Measurements from ENCODE around the gene COL8A2. TPM values are rescaled to one million over a fixed set of nuclear protein-coding genes. Genes with fewer than 3 reads are reported as not detected.
A peak's percentile ranks its signal among the peaks of the same experiment; 100 is the strongest.

Gene COL8A2
- total RNA-seq, 2 experiments from 2014 or later = 0.05 to 0.06 TPM

DNA sequence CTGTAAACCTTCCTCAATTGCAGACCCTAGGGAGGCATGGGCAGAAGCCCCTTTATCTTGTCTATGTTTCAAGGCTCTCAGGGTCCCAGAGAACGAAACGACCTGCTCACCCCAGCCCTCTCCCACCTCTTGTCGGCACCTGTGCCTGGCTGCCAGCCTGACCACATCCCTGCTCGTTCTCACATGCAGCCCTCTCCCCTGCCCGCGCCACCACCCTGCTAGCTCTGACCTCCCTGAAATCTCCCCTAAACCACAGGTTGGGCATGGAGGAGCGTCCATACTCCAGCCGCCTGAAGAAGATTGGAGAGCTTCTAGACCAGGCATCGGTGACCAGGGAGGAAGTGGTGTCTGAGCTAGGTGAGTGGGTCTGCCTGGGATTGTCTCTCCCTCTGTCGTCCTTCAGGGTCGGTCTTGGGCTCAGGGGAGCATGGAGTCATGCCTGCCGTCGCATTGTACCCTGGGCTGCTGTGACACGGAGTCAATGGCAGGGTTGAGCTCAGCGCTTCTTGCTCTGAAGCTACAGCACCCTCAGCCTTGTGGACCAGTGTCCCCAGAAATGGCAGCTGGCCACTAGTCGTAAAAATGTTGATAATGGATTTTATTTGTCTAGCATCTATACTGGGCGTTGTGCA lies 32.7 kb downstream of the COL8A2 start:
- H3K27me3 ChIP-seq (ENCODE audit: control insufficient read depth in 1 of 2, insufficient read depth in 2 of 2, low read length in 2 of 2) = no peaks in the 10 kb centered on the region
- ATAC-seq (ENCODE audit: poor library complexity) = no peak
- peaks cover 46% of the 10 kb centered on the region for H3K4me1 ChIP-seq (ENCODE audit: insufficient read depth, low read length)
- peaks cover 23% of the 10 kb centered on the region for H3K4me1 Mint-ChIP-seq (ENCODE audit: low read depth)
- H3K4me3 ChIP-seq (ENCODE audit: low read length) = no peak overlapping the region
- peak in 1 of 14 experiments; percentile 14 for DNase-seq
- peaks cover 53% of the 10 kb centered on the region for H3K36me3 ChIP-seq (ENCODE audit: insufficient read depth, low read length)
- H3K9me3 ChIP-seq (ENCODE audit: control insufficient read depth in 1 of 2, insufficient read depth in 1 of 2, low read length in 2 of 2) = no peaks in the 10 kb centered on the region
- intact Hi-C loops (cut with DNase I, micrococcal nuclease) = loop anchor here in 1 of 2 experiments (10.0 kb wide), 1 partner anchor 1343 kb away; no protein-coding TSS in a partner anchor
- H3K27ac ChIP-seq (ENCODE audit: low read depth in 1 of 2, low read length in 2 of 2) = no peak overlapping the region
- H3K27me3 Mint-ChIP-seq = no peaks in the 10 kb centered on the region
- peaks cover 57% of the 10 kb centered on the region for H3K36me3 Mint-ChIP-seq (ENCODE audit: low read depth)
- TF ChIP-seq, protein P1, sequence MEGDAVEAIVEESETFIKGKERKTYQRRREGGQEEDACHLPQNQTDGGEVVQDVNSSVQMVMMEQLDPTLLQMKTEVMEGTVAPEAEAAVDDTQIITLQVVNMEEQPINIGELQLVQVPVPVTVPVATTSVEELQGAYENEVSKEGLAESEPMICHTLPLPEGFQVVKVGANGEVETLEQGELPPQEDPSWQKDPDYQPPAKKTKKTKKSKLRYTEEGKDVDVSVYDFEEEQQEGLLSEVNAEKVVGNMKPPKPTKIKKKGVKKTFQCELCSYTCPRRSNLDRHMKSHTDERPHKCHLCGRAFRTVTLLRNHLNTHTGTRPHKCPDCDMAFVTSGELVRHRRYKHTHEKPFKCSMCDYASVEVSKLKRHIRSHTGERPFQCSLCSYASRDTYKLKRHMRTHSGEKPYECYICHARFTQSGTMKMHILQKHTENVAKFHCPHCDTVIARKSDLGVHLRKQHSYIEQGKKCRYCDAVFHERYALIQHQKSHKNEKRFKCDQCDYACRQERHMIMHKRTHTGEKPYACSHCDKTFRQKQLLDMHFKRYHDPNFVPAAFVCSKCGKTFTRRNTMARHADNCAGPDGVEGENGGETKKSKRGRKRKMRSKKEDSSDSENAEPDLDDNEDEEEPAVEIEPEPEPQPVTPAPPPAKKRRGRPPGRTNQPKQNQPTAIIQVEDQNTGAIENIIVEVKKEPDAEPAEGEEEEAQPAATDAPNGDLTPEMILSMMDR (IDR thresholded peaks at IDR 0.05) = no peak
- H3K9me3 Mint-ChIP-seq = no peaks in the 10 kb centered on the region
- POLR2A ChIA-PET = no interaction called here
- CTCF ChIA-PET = no interaction called here
- H3K27ac Mint-ChIP-seq = no peak overlapping the region
- H3K4me3 Mint-ChIP-seq = peak overlapping the region; percentile 30

DNA sequence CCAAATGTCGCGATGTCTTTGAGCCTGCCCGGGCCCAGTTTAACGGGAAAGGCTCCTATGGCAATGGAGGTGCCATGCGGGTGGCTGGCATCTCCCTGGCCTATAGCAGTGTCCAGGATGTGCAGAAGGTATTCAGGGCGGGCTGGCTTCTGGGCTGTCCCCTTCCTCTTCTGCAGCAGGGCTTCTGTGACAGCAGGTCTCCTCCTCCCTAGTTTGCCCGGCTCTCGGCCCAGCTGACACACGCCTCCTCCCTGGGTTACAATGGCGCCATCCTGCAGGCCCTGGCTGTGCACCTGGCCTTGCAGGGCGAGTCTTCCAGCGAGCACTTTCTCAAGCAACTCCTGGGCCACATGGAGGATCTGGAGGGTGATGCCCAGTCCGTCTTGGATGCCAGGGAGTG lies 33.3 kb downstream of the COL8A2 start:
- Mint-ChIP-seq H3K27me3 (no peaks in the 10 kb centered on the region), H3K4me1 (ENCODE audit: low read depth) (peaks cover 23% of the 10 kb centered on the region), H3K4me3 (peak overlapping the region; percentile 59), H3K9me3 (no peaks in the 10 kb centered on the region), H3K27ac (peak overlapping the region; percentile 37), H3K36me3 (ENCODE audit: low read depth) (peaks cover 55% of the 10 kb centered on the region)
- ATAC-seq (ENCODE audit: poor library complexity) (no peak), DNase-seq (peak in 1 of 14 experiments; percentile 25)
- no peaks in the 10 kb centered on the region for H3K9me3 ChIP-seq (ENCODE audit: control insufficient read depth in 1 of 2, insufficient read depth in 1 of 2, low read length in 2 of 2)
- no peak overlapping the region for H3K4me3 ChIP-seq (ENCODE audit: low read length)
- ChIA-PET CTCF (no interaction called here), POLR2A (no interaction called here)
- intact Hi-C loops (cut with DNase I, micrococcal nuclease) = loop anchor here in 1 of 2 experiments (10.0 kb wide), 1 partner anchor 1343 kb away; no protein-coding TSS in a partner anchor
- peaks cover 46% of the 10 kb centered on the region for H3K4me1 ChIP-seq (ENCODE audit: insufficient read depth, low read length)
- TF ChIP-seq, protein P1 (IDR thresholded peaks at IDR 0.05) = no peak
- no peak overlapping the region for H3K27ac ChIP-seq (ENCODE audit: low read depth in 1 of 2, low read length in 2 of 2)
- H3K27me3 ChIP-seq (ENCODE audit: control insufficient read depth in 1 of 2, insufficient read depth in 2 of 2, low read length in 2 of 2) = no peaks in the 10 kb centered on the region
- peaks cover 53% of the 10 kb centered on the region for H3K36me3 ChIP-seq (ENCODE audit: insufficient read depth, low read length)

- Histone ChIP-seq H3K9me3 (ENCODE audit: control insufficient read depth in 1 of 2, insufficient read depth in 1 of 2, low read length in 2 of 2) (peaks cover 0 to 4% of the 10 kb centered on the region in 2 experiments), H3K27me3 (ENCODE audit: control insufficient read depth in 1 of 2, insufficient read depth in 2 of 2, low read length in 2 of 2) (peaks cover 0 to 3% of the 10 kb centered on the region in 2 experiments), H3K36me3 (ENCODE audit: insufficient read depth, low read length) (peaks cover 50% of the 10 kb centered on the region), H3K27ac (ENCODE audit: low read depth in 1 of 2, low read length in 2 of 2) (no peak overlapping the region), H3K4me1 (ENCODE audit: insufficient read depth, low read length) (peaks cover 46% of the 10 kb centered on the region), H3K4me3 (ENCODE audit: low read length) (no peak overlapping the region)
- CTCF ChIA-PET = no interaction called here
- TF ChIP-seq, protein P1 (IDR thresholded peaks at IDR 0.05) = no peak
- ATAC-seq (ENCODE audit: poor library complexity) (no peak), DNase-seq (peak in 1 of 14 experiments; percentile 17)
- Mint-ChIP-seq H3K36me3 (ENCODE audit: low read depth) (peaks cover 51% of the 10 kb centered on the region), H3K27ac (peak overlapping the region; percentile 37), H3K9me3 (no peaks in the 10 kb centered on the region), H3K27me3 (peaks cover 5% of the 10 kb centered on the region), H3K4me1 (ENCODE audit: low read depth) (peaks cover 23% of the 10 kb centered on the region), H3K4me3 (no peak overlapping the region)
- intact Hi-C loops (cut with DNase I, micrococcal nuclease) = loop anchor here in 1 of 2 experiments (10.0 kb wide), 1 partner anchor 1344 kb away; no protein-coding TSS in a partner anchor
- POLR2A ChIA-PET = interaction anchor here (1.3 kb wide), 1 partner anchor 133 kb away, joined by 6 read pairs; the partner anchor contains the start of gene THRAP3
Measured at GRCh38 chr1:36091141-36091540, 33.9 kb downstream of the COL8A2 start.

Measured in CD4-positive, alpha-beta T cell (primary cell).